Uterus (tissue), 2 donors: ENCODE data around the gene SHROOM2.

ENCODE experiments used
- POLR2A ChIP-seq, 2 donors: fragments of 450-650 bp; IDR thresholded peaks; one replicate each; pipeline ENCODE4 v1.6.1; 2016; ENCODE audit warnings: antibody characterized with exemption in 2 of 2, mild to moderate bottlenecking in 1 of 2, moderate library complexity in 1 of 2
- TF ChIP-seq, protein P1 (sequence below), 4 experiments: fragments of 200-600 bp in 2 of 4; fragments of 450-650 bp in 2 of 4; sonication (generic) in 2 of 4; IDR thresholded peaks; one replicate each; pipeline ENCODE4 v1.5.1; 2016 to 2019; ENCODE audit warnings: antibody characterized with exemption in 4 of 4, mild to moderate bottlenecking in 2 of 4, moderate library complexity in 1 of 4

DNA sequence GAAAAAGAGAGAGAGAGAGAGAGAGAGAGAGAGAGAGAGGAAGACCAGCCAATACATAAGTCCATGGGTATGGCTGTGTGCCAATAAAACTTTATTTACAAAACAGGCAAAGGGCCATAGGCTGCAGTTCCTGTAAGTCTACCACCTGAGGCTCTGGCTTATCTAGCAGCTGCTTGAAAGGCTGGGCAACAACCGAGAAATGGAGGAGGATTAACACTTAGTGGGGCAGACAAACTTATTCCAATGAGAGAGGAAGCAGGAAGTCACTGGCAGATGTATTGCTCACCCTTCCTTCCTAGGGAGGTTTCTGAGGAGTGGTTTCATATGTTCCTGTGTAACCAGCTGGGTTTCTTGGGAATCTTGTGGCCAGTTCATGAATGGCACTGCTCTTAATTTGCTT is 15.9 kb upstream of the SHROOM2 start:
- TF ChIP-seq POLR2A (IDR thresholded peaks at IDR 0.05) = no peak
- TF ChIP-seq, protein P1, sequence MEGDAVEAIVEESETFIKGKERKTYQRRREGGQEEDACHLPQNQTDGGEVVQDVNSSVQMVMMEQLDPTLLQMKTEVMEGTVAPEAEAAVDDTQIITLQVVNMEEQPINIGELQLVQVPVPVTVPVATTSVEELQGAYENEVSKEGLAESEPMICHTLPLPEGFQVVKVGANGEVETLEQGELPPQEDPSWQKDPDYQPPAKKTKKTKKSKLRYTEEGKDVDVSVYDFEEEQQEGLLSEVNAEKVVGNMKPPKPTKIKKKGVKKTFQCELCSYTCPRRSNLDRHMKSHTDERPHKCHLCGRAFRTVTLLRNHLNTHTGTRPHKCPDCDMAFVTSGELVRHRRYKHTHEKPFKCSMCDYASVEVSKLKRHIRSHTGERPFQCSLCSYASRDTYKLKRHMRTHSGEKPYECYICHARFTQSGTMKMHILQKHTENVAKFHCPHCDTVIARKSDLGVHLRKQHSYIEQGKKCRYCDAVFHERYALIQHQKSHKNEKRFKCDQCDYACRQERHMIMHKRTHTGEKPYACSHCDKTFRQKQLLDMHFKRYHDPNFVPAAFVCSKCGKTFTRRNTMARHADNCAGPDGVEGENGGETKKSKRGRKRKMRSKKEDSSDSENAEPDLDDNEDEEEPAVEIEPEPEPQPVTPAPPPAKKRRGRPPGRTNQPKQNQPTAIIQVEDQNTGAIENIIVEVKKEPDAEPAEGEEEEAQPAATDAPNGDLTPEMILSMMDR (IDR thresholded peaks at IDR 0.05) = no peak
